SH-SY5Y (cell line): ENCODE results near the gene RPL27A.

Source experiments
- GATA2 ChIP-seq: IDR thresholded peaks from 2 replicates; pipeline ENCODE4 v1.6.1; 2011; ENCODE audit warnings: mild to moderate bottlenecking, low read depth, low read length
- GATA3 ChIP-seq: IDR thresholded peaks from 2 replicates; pipeline ENCODE4 v1.6.1; 2011; ENCODE audit warnings: low read depth, mild to moderate bottlenecking, low read length, moderate library complexity

- TF ChIP-seq GATA2 (no peak), GATA3 (no peak)
Observed at GRCh38 chr11:8717544-8717875, 34.9 kb downstream of the RPL27A start.
